GM18861 (cell line): ENCODE data around the gene ZNF473.
A peak's percentile ranks its signal among the peaks of the same experiment; 100 is the strongest.

Experiments
- ATAC-seq: cut with Tn5 transposase; IDR thresholded peaks from one replicate; pipeline ENCODE4 v1.9.1; 2021; ENCODE audit not compliant: unreplicated experiment

Gene ZNF473

DNA sequence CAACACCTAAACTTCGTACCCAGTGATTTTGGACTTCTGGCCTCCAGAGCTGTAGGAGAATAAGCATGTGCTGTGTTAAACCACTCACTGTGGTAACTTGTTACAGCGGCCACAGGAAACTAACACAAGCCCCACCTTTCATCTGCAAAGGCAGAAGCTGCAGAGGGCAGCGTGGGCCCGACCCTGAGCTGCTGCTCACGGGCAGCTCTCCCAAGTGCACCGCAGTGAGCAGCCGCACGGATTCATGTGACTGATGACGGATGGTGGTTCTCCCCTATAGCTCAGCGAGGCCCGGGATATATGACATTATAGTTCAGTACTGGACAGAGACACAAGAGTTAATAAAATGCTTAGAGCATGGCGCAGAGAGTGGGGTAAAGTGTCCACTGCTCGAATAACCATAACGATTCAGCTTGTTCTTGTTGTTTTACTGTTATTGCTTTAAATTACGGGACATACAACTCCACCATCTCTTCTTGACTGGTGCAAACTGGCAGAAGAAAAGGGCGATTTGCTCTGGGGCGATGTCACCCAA lies 22.5 kb upstream of the ZNF473 start:
- no peak for ATAC-seq

GRCh38 chr19:50003810-50004419 lies 21.9 kb upstream of the ZNF473 start:
- no peak for ATAC-seq

- ATAC-seq, result no peak
Measured at GRCh38 chr19:50005428-50005827, 20.4 kb upstream of the ZNF473 start.

DNA sequence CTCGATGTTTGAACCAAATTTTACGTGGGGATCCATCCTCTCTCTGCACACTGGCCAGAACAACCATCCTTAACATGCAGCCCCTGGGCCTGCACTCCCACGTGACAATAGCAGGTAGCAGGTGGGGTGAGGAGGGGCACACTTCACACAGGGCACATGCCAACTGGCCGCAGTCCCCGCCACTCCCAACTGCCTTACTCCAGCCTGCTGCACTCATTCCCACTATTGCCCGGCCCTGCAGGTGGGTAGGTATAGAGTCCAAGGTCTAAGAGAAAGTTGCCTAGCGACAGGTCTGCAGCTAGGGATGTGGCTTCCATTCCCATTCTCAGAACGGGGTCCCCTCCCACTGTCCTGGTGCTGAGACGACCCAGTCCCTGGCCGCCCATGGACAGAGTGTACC lies 18.6 kb upstream of the ZNF473 start:
- ATAC-seq, result no peak

DNA sequence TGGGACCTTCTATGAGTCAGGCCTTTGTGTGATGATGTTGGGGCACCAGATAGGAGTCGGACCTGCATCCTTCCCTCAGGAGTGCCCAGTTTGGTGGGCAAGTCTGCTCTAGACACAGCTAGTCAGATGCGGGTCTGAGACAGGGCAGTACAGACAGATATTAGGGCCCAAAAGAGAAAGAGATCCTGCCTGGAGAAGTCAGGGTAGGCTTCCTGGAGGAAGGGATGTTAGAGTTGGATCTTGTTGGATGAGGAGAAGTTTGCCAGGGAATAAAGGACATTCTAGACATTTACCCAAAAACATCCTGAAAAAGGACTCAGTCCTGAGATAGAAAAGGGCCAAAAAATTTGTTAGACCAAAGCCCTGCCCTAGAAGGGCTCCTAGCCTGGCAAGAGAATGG lies 17.9 kb upstream of the ZNF473 start:
- ATAC-seq, result no peak

- ATAC-seq, result no peak
Measured at GRCh38 chr19:50008532-50008931, 17.3 kb upstream of the ZNF473 start.

DNA sequence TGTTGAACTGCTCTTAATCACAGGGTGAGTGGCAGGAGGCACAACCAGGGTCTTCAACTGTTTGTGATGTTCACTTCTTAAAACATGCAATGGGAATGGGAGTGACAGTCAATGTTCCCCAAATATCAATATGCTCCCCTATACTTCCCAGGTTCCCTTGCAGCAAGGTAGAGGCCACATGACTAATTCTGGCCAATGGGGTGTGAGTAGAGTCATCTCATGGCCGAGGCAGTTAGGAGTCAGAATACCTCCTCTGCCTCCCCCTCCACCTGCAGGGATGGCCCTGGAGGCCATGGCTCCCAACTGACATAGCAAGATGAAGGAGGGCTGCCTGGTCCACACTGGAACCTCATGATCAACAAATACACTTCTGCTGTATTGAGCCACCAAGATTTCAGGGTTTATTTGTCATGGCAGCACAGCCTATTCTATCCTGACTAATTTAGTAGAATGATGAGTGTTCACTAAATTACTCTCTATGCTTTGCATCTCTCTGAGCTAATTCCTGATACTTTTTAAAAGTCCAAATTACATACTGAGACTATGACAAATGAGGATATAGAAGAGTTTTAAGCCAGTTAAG lies 9.5 kb upstream of the ZNF473 start:
- ATAC-seq, result no peak

DNA sequence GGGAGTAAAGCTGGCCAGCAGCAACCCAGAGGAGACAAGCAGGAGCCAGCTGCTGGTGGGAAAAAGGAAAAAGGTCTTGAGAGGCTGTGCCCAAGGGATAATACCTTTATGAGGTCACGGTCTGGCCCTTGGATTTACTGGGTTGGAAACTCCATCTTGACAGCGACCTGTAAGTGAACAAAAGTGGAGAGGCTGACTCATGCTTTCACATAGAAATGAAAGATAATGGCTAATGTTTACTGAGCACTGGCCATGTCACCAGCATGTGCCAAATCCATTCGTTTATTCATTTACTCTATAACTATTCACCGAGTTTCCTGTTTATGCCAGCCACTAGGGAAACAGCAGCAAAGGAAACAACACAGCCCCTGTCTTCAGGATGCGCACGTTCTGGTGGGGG lies 5.3 kb upstream of the ZNF473 start:
- no peak for ATAC-seq

DNA sequence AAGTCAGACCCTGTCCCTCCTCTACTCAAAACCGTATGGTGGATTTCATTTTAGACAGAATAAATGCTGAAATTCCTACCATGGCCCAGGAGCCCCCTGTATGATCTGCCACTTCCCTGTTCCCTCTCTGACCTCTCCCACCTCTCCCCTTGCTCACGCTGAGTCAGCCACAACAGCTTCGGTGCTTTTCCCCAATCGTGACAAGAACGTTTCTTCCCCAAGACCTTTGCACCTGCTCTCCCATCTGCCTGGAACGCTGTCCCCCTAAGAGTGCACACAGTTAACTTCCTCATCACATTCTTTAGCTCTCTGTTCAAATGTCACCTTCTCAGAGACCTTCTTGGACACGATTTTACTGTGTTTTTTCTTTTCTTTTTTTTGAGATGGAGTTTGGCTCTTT lies 3.0 kb upstream of the ZNF473 start:
- no peak for ATAC-seq

- ATAC-seq, result no peak
Measured at GRCh38 chr19:50024719-50025021, 1.1 kb upstream of the ZNF473 start.

DNA sequence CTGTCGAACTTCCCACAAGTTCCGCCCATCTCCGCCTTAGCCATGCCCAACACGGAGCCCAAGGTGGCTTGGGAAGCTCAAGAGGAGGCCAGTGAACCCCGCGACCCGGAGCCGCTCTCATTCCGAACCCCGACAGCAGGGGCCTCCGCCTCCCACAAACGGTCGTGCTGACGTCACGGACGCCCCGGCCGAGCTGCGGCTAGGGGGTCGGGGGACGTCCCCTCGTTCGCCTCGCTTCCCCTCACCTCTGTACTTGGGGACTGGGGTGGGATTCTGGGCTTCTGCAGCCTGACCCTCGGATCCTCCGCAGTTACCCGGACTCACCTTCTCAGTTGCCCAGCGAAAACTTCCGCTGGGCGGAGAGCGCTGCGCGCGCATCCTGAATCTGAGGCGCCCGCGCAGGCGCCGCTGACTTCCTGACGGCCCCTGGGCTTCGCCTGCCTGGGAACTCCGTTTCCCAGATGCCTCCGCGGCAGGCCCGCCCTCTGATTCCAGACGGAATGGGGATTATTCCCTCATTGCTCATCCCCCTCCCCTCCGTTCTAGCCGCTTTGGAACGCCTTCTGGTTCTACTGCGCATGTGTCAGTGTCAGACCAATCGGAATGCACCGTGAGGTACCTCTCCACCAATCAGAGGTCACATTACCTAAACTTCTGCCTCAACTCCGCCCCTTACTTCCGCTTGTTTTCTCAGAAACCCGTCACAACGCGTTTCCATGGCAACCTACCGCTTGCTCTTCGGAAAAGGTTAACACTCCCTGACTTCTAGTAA lies 597 bp upstream of the ZNF473 start, which contains the start of gene VRK3:
Gene VRK3 (minus strand): TSS at position 351 of the 772 bp plus-strand sequence. CDS start 9,210 bp downstream, outside the sequence.
- ATAC-seq, result peak; percentile 70

GRCh38 chr19:50026550-50026906 lies 723 bp downstream of the ZNF473 start:
- ATAC-seq, result no peak

- no peak for ATAC-seq
Measured at GRCh38 chr19:50030225-50030624, 4.4 kb downstream of the ZNF473 start.

DNA sequence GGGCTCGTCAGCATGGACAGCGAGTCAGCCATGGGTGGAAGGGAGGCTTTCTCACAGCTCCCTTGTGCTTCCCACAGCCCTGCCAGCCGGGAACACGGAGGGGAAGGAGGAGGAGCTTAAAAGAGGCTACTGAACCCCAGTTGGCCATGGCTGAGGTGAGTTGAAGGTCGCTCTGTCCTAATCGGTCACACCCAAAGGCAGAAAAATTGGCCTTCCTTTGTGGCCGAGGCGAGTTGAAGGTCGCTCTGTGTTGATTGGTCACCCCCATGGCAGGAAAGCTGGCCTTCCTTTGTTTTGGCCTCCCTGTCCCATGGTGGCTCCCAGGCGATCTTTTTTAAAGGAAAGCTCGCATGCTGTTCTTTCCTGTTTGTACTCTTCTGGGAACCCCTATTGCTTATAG lies 5.1 kb downstream of the ZNF473 start:
- ATAC-seq, result no peak

GRCh38 chr19:50036908-50037307 lies 11.1 kb downstream of the ZNF473 start:
- ATAC-seq, result no peak

- ATAC-seq, result no peak
Measured at GRCh38 chr19:50039968-50040367, 14.2 kb downstream of the ZNF473 start.

DNA sequence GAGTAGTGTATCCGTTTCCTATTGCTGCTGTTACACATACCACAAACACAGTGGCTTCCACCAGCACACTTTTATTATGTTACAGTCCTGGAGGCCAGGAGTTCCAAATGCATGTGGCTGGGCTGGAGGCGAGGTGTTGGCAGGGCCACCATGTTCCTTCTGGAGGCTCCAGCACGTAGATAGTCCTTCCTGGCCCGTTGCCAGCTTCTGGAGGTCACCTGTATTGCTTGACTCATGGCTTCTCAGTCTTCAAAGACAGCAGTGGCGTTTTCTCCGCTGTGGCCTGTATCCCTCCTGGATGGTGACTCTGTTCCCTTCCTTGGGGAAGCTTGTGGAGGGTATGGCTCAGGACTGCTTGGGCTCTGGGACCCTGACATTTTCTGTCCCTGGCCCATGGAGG lies 15.2 kb downstream of the ZNF473 start:
- ATAC-seq, result no peak

GRCh38 chr19:50042363-50043024 lies 16.7 kb downstream of the ZNF473 start:
- ATAC-seq, result no peak

DNA sequence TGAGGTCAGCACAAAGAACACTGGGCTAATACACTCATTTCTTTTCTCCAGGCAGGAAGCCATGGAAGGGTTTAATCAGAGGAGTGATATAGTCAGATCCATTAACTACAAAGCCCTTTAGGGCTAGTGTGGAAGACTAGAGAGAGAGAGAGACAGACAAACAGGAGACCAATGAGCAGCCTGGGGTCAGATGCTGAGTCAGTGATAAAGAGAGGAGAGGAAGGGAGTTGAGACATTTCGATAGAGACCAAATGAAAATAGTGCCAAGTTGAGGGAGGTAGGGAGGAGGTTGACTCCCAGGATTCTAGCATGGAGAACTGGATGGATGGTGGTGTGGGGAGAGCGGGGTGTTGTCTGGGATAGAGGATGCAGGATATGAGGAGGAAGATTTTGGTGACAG lies 18.2 kb downstream of the ZNF473 start:
- ATAC-seq, result no peak

GRCh38 chr19:50044922-50045321 lies 19.1 kb downstream of the ZNF473 start:
- no peak for ATAC-seq

DNA sequence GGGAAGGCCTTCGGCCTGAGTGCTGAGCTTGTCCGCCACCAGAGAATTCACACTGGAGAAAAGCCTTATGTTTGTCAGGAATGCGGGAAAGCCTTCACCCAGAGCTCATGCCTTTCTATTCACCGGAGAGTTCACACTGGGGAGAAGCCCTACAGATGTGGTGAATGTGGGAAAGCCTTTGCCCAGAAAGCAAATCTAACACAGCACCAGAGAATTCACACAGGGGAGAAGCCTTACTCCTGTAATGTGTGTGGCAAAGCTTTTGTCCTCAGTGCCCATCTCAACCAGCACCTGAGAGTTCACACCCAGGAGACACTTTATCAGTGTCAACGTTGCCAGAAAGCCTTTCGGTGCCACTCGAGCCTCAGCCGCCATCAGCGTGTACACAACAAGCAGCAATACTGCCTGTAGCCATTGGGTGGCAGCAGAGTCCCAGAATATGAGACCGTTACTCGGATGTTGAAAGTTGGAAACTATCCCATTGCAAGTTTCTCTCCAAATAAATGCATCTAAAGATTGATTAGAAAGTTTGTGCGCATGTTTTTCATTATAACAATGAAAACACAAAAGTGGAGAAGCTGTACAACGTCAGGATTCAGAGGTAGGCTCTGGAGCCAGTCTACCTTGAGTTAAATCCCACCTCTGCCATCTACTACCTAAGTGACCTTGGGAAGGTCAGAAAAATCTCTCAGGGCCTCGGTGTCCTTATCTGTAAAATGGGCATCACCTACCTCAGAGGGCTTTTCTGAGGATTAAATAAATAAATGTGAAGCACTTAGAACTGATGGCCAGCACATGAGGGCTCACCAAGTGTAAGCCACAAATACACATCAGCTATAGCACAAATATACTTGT lies 21.1 kb downstream of the ZNF473 start:
- no peak for ATAC-seq
